HG03565 (cell line): ENCODE results near the gene TLK2.
"Not testable (repeated sequence)": the region's sequence is repeated elsewhere in the genome, so short reads cannot be mapped to it uniquely, and the experiment has no call there.

Experiments used
- ATAC-seq: cut with Tn5 transposase; IDR thresholded peaks from one replicate; pipeline ENCODE4 v1.9.1; 2021; ENCODE audit warnings: mild to moderate bottlenecking, moderate library complexity; ENCODE audit not compliant: unreplicated experiment

TLK2 gene

GRCh38 chr17:62597920-62598319 lies 119.3 kb downstream of the TLK2 start:
- ATAC-seq, result no peak

GRCh38 chr17:62599964-62600657 lies 121.5 kb downstream of the TLK2 start:
- no peak for ATAC-seq

- no peak for ATAC-seq
Measured at GRCh38 chr17:62600805-62601204, 122.2 kb downstream of the TLK2 start.

GRCh38 chr17:62601471-62601870 lies 122.8 kb downstream of the TLK2 start:
- ATAC-seq, result no peak

DNA sequence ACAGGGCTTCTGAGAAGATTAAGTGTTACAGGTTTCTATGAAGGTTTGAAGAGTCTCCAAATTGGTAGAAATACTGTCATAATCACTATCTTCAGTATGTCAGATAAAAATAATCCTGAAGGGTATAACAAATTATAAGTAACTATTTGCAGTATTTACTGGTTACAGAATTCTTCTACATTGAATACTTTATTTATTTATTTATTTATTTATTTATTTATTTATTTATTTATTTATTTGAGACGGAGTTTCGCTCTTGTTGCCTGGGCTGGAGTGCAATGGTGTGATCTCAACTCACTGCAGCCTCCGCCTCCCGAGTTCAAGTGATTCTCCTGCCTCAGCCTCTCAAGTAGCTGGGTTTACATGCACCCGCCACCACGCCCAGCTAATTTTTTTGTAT lies 125.2 kb downstream of the TLK2 start:
- ATAC-seq, result not testable (repeated sequence)

GRCh38 chr17:62605588-62605987 lies 127.0 kb downstream of the TLK2 start:
- no peak for ATAC-seq

DNA sequence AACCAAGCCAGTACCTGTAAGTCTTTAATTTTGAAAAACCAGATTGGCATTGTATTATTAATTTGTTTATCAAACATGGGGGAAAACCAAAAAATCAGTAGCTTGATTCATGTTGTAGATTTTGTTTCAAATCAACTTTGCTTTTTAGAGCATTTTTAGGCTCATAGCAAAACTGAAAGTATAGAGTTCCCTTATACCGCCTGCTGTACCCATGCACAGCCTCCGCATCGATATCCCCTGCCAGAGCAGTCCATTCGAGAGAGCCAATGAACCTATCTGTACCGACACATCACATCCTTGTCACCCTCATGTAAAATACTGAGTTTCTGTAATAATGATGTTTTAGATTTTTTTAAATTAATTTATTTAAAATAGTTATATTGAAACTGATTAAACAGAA lies 132.7 kb downstream of the TLK2 start:
- peak; percentile 66 for ATAC-seq

- peak; percentile 34 for ATAC-seq
Measured at GRCh38 chr17:62611728-62612127, 133.1 kb downstream of the TLK2 start.

DNA sequence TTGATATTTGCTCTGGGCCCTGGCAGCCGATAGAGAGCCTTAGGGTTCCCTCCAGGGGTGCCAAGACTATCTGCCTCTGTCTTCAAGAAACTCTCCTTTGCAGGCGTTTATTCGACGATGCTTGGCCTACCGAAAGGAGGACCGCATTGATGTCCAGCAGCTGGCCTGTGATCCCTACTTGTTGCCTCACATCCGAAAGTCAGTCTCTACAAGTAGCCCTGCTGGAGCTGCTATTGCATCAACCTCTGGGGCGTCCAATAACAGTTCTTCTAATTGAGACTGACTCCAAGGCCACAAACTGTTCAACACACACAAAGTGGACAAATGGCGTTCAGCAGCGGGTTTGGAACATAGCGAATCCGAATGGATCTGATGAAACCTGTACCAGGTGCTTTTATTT lies 133.7 kb downstream of the TLK2 start:
- ATAC-seq, result not testable (repeated sequence)

DNA sequence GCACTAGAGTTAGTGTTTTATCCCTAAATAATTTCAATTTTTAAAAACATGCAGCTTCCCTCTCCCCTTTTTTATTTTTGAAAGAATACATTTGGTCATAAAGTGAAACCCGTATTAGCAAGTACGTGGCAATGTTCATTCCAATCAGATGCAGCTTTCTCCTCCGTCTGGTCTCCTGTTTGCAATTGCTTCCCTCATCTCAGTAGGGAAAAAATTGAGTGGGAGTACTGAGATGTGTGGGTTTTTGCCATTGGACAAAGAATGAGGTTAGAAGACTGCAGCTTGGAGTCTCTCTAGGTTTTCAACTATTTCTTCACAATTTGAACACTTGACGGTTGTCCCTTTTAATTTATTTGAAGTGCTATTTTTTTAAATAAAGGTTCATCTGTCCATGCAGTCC lies 134.5 kb downstream of the TLK2 start:
- not testable (repeated sequence) for ATAC-seq

- ATAC-seq, result no peak
Measured at GRCh38 chr17:62614142-62614541, 135.5 kb downstream of the TLK2 start.

DNA sequence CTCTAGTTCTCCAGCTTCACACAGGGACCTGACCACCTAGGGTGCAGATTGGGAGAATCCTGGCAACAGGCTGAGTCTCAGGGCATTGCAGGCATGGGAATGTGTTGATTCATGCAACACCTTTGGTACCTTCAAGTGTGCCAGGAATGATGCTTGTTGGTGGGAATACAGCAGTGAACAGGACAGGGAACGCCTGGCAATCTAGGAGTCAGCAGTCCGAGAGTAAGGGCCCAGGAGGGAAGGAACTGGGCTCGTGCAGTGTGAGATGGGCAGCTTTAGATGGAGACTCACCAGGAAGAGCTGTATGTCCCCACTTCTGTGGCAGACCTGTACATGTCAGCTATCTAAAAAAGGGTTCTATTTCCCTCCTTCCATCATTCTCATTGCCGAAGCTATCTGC lies 136.9 kb downstream of the TLK2 start:
- no peak for ATAC-seq

GRCh38 chr17:62616993-62617893 lies 138.6 kb downstream of the TLK2 start:
- no peak for ATAC-seq

GRCh38 chr17:62617894-62618472 lies 139.4 kb downstream of the TLK2 start:
- ATAC-seq, result no peak

- no peak for ATAC-seq
Measured at GRCh38 chr17:62618647-62619416, 140.2 kb downstream of the TLK2 start.

DNA sequence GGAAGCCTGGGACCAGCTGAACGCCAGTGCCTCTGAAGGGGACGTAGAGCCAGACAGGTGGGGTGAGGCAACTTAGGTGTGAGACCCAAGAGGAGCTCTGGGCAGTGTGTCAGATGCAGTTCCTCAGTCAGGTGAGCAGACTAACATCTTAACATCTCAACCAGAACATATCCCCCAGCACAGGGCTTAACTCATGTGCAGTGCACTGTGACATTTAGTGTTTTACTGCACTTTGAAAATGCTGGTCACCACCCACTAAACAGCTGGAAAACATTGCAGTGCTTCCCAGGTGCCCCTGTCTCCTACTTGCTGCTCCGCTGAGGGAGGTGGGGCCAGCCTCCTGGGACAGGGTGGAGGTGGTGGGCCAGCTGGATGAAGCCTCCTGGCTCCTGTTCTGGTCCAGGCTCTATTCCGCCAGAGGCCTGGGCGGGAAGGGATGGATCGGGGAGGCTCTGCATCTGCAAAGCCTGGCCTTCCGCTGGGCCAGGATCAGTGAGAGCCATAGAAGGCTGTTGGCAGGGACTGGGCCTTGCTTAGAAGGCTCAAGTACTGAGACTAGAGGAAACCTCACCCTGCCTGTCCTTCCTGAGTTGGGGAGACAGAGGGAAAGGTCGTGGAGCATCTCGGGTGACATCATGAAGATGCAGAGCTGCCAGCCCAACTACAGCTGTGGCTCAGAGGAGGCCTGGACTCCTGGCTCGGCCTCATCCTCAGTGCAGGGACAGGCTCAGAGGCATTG lies 141.0 kb downstream of the TLK2 start:
- ATAC-seq, result no peak

- ATAC-seq, result no peak
Measured at GRCh38 chr17:62621223-62621622, 142.6 kb downstream of the TLK2 start.

- no peak for ATAC-seq
Measured at GRCh38 chr17:62625184-62625869, 146.7 kb downstream of the TLK2 start.

GRCh38 chr17:62625870-62626200 lies 147.2 kb downstream of the TLK2 start:
- no peak for ATAC-seq

DNA sequence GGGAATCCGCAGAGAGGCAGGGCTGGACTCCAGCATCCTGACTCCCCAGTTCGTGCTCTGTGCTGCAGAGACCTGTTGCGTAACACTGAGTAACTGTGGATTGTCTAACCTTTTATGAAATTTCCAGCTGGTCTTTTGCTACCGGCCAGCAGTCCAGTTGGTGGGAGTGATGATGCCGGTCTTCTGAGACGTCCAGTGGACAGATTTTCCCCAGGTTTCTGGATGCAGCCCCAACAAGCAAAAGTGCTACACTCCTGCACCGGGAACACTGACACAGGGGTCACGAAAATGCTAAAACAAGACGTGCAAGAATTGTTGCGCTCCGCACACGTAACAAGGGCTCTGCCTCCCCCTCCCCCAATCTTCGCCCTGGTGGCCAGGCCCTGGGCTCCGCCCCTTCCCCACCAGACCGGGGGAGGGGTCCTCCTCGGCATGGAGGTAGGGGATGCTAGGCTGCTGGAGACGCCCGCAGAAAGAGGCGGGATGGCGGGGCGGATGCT lies 148.1 kb downstream of the TLK2 start:
- ATAC-seq, result no peak
